ENCODE data around the gene POLRMT.

The POLRMT gene

GRCh38 chr19:662962-663681 lies 29.8 kb upstream of the POLRMT start, which contains the start of gene RNF126:
RNF126 (minus strand) TSS chr19:663214; CDS start chr19:663121, 93 bp downstream.
- DNase-seq (ENCODE audit: low spot score) = peak; percentile 88

- DNase-seq (ENCODE audit: low spot score) = no peak
Measured at GRCh38 chr19:662207-662961, 29.0 kb upstream of the POLRMT start.

GRCh38 chr19:661427-662196 lies 28.3 kb upstream of the POLRMT start:
- no peak for DNase-seq (ENCODE audit: low spot score)

DNA sequence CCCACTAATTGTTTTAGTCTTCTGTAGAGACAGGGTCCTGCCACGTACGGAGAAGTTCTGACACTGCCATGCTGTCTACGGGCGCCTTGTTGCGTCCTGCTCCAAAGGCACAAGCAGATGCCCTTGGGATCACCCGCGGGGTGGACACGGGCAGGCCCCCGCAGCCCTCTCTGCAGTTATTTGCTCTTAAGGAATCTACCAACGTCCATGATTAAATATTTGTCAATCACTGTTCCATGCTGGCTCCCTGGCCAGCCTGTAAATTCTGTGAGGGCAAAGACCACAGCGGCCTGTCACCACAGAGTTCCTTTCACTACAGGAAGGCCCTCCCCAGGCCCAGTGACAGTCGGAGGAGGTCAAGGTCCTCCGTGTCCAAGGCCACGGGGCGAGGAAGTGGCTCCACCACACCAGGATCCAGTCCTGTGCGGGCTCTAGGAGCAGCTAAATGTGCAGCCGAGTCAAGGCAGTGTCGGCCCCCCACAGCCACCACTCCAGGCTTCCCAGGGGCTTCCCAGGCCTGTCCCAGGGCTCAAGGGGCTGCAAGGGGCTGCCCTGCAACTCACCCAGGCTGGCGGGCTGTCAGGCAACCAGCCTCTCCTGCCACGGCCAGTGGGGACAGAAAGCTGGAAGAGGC lies 27.6 kb upstream of the POLRMT start:
- no peak for DNase-seq (ENCODE audit: low spot score)

DNA sequence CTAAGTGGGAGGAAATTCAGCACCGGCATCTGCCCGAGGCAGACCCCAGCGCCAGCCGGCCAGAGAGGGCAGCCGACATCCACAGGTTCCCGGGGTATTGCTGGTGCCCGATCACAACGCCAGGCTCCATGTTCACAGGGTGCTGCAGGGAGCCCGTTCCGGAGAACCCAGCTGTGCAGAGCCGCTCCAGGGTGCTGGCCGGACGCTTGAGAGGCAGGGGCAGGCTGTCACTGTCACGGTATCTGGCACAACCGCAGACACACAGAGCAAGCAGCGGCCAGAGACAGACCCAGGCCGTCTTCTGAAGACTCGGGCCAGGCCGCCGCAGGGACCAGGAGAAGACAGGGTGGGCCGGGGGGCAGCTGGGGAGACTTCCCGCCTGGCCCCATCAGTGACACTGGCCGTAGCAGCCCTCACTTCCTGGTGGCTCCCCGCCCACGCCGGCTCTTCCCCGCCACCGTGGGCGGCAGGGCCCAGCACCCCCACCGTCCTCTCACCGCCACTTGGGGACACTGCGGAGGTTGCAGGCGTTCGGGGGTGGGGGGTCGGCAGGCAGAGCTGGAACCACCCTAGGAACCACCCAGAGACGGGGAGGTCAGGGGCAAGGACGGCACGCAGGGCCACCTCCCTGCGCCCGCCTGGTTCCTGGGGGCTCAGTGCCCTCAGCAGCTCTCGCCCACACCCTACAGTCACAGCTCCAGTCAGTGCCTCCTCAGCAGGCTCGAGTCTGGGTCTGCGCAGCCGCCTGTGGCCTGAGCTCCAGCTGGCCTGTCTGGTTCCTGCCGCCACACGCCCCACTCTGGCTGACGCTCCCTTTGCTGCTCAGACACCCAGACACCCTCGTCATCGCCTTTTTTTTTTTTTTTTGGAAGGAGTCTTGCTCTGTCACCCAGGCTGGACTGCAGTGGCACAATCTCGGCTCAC lies 25.8 kb upstream of the POLRMT start:
- no peak for DNase-seq (ENCODE audit: low spot score)

GRCh38 chr19:658059-658839 lies 24.9 kb upstream of the POLRMT start:
- DNase-seq (ENCODE audit: low spot score) = no peak

- DNase-seq (ENCODE audit: low spot score) = no peak
Measured at GRCh38 chr19:657611-658010, 24.3 kb upstream of the POLRMT start.

DNA sequence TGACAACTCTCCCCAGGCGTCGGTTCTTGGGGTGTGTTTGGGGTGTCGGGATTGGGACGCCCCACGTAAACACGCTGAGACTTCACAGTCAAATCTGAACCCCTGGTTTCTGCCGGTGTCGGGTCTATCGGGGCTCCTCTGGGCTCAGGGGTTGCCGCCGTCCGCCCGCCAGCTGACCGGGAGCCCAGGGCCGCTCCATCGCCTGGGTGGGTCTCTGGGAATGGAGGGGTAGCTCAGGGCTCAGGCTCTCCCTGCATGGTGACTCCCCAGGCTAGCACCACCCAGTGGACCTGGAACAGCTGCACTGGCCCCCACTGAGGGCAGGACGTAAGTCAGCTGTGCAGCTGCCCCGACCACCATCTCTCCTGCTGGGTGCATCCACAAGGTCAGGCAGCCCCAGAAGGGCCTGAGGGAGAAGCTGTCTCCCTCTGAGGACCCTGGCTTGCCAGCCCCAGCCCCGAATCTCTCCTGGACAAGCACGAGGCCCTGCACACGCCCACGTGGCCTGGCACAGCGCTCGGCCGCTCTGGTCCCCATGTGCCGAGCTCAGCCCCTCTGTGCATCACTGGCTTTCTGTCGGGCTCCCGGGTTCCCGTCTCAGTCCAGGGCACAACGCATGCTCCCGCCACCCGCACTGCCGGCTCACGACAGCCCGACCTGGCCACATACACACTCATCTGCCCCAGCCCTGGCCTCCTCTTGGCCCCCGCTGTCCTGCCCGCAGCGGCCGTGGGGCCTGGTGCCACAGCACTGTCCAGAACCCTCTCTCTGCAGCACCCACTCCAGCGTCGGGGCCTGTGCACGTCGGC lies 23.6 kb upstream of the POLRMT start:
- no peak for DNase-seq (ENCODE audit: low spot score)

DNA sequence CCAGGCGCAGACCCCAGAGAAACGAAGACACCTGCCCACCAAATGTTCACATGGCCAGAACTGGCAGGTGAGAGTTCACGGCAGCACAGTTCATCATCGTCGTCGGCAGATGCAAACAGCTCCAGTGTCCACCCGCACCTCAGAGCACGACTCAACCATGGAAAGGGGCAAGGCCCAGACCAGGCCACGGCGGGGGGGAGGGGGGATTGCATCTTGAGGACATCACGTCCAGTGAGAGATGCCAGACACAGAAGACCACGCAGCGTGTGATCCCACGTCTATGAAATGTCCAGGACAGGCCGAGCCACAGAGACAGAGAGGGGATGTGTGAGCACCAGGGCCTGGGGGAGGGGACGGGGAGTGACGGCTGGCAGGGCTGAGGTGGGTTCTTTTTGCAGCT lies 22.4 kb upstream of the POLRMT start:
- DNase-seq (ENCODE audit: low spot score) = no peak

GRCh38 chr19:653425-653824 lies 20.1 kb upstream of the POLRMT start:
- DNase-seq (ENCODE audit: low spot score) = no peak

- no peak for DNase-seq (ENCODE audit: low spot score)
Measured at GRCh38 chr19:652467-653389, 19.4 kb upstream of the POLRMT start.

GRCh38 chr19:651991-652390 lies 18.7 kb upstream of the POLRMT start:
- DNase-seq (ENCODE audit: low spot score) = no peak

- DNase-seq (ENCODE audit: low spot score) = no peak
Measured at GRCh38 chr19:651114-651818, 17.9 kb upstream of the POLRMT start.

GRCh38 chr19:650121-650520 lies 16.8 kb upstream of the POLRMT start:
- DNase-seq (ENCODE audit: low spot score) = no peak

DNA sequence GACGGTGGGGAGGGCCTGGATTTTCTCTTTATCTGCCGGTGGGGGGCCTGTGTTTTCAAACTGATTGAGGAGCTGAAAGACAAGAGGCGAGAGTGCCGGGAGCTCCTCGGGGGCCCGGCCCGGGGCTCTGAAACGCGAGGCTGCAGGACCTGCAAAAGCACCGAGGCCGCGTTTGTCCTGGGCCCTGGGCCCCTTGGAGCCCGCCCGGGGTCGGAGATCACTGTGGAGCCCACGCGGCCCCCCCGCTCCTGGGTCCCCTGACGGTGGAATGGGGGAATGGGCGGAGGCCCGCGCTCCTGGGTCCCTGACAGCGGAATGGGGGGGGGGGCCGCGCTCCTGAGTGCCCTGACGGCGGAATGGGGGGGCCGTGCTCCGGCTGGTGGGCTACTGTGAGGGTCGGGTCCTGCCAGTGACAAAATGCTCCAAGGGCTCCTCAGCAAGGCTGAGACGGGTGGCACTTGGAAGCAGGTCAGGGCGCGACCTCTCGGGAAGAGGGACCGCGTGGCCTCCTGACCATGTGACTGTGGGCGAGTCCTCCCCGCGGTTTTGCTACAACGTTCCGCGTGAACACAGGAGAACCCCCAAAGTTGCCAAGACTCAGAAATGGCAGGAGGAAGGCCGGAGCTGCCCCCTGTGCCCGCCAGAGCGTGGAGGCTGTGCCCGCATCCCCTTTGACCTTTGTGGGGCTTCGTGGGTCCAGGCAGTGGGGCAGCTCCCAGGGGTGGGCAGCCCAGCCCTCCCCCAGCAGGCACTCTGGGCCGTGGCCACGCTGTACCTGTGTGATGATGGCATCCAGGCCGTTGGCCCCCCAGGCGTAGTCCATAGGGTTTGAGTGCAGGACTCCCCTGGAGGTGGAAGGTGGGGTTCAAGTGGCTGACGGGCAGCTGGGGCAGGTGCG lies 15.8 kb upstream of the POLRMT start:
- DNase-seq (ENCODE audit: low spot score) = no peak

DNA sequence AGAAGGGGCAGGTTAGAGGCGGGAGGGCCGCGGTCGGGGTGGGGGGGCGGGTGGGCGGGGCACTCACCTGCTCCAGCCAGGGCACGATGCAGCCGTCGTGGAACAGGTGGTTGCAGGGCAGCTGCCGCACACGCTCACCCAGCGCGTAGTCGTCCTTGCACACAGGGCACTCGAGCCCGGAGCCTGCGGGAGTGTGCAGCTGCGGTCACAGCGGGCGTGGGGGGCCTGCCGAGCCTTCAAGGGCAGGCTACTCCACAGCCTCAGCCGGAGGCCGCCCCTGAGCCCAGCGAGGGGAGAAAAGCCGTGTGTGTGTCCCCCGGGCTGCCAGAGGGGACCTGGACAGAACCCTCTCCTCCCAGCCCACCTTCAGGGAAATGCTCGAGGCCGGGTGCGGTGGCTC lies 15.0 kb upstream of the POLRMT start:
- no peak for DNase-seq (ENCODE audit: low spot score)
